ENCODE measurements around the gene TEX29.

DNA sequence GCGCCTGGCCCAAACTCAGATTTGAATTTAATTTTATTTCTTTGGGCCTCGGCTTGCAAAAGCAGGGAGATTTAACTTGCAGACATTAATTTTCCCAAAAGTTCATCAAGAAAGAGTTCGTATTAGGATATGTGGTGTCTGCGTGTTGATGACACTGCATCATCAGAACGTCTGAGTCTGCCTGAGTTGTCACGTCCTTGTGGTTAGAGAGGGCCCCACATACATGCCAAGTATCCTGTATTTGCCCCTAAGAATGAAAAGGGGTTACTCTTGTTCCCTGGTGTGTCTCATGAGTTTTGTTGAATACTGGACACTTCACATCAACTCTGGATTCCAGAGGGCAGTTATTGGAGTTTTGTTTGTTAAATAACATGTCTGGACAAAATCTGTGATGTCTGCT lies 5.6 kb upstream of the TEX29 start:
- TF ChIP-seq POLR2A (IDR thresholded peaks at IDR 0.05): no peak
- TF ChIP-seq, protein P1, sequence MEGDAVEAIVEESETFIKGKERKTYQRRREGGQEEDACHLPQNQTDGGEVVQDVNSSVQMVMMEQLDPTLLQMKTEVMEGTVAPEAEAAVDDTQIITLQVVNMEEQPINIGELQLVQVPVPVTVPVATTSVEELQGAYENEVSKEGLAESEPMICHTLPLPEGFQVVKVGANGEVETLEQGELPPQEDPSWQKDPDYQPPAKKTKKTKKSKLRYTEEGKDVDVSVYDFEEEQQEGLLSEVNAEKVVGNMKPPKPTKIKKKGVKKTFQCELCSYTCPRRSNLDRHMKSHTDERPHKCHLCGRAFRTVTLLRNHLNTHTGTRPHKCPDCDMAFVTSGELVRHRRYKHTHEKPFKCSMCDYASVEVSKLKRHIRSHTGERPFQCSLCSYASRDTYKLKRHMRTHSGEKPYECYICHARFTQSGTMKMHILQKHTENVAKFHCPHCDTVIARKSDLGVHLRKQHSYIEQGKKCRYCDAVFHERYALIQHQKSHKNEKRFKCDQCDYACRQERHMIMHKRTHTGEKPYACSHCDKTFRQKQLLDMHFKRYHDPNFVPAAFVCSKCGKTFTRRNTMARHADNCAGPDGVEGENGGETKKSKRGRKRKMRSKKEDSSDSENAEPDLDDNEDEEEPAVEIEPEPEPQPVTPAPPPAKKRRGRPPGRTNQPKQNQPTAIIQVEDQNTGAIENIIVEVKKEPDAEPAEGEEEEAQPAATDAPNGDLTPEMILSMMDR (IDR thresholded peaks at IDR 0.05 in 4 of 5, conservative IDR thresholded peaks at IDR 0.05 in 1 of 5): no peak

All from gastrocnemius medialis (tissue), 4 donors.